ENCODE measurements around the gene BPGM.
"Not testable (repeated sequence)": the region's sequence is repeated elsewhere in the genome, so short reads cannot be mapped to it uniquely, and the experiment has no call there.

The BPGM gene

GRCh38 chr7:134632052-134632451, 14.6 kb upstream of the BPGM start:
- DNase-seq (ENCODE audit: low spot score): no peak

GRCh38 chr7:134632937-134633540, 13.6 kb upstream of the BPGM start:
- no peak for DNase-seq (ENCODE audit: low spot score)

GRCh38 chr7:134636008-134636449, 10.6 kb upstream of the BPGM start:
- no peak for DNase-seq (ENCODE audit: low spot score)

- no peak for DNase-seq (ENCODE audit: low spot score)
These were observed 9.2 kb upstream of the BPGM start for GRCh38 chr7:134637441-134637840.

- DNase-seq (ENCODE audit: low spot score): no peak
These were observed 8.5 kb upstream of the BPGM start for GRCh38 chr7:134637934-134638719.

GRCh38 chr7:134639061-134639460, 7.6 kb upstream of the BPGM start:
- no peak for DNase-seq (ENCODE audit: low spot score)

GRCh38 chr7:134639683-134640279, 6.9 kb upstream of the BPGM start:
- no peak for DNase-seq (ENCODE audit: low spot score)

- no peak for DNase-seq (ENCODE audit: low spot score)
These were observed 5.6 kb upstream of the BPGM start for GRCh38 chr7:134640842-134641715.

GRCh38 chr7:134641981-134642380, 4.7 kb upstream of the BPGM start:
- DNase-seq (ENCODE audit: low spot score): not testable (repeated sequence)

GRCh38 chr7:134643131-134643530, 3.5 kb upstream of the BPGM start:
- no peak for DNase-seq (ENCODE audit: low spot score)

GRCh38 chr7:134645478-134645877, 1.2 kb upstream of the BPGM start:
- DNase-seq (ENCODE audit: low spot score): no peak

- no peak for DNase-seq (ENCODE audit: low spot score)
These were observed 718 bp upstream of the BPGM start for GRCh38 chr7:134645935-134646334.

- DNase-seq (ENCODE audit: low spot score): no peak
These were observed 1.8 kb downstream of the BPGM start for GRCh38 chr7:134648456-134648855.

GRCh38 chr7:134649226-134649775, 2.6 kb downstream of the BPGM start:
- no peak for DNase-seq (ENCODE audit: low spot score)

- DNase-seq (ENCODE audit: low spot score): no peak
These were observed 5.3 kb downstream of the BPGM start for GRCh38 chr7:134651991-134652390.

- no peak for DNase-seq (ENCODE audit: low spot score)
These were observed 7.6 kb downstream of the BPGM start for GRCh38 chr7:134654104-134654775.

GRCh38 chr7:134657526-134657925, 10.9 kb downstream of the BPGM start:
- no peak for DNase-seq (ENCODE audit: low spot score)

GRCh38 chr7:134660242-134660785, 13.7 kb downstream of the BPGM start:
- DNase-seq (ENCODE audit: low spot score): peak; percentile 19

GRCh38 chr7:134660961-134661376, 14.3 kb downstream of the BPGM start:
- peak; percentile 72 for DNase-seq (ENCODE audit: low spot score)

GRCh38 chr7:134662166-134662870, 15.7 kb downstream of the BPGM start:
- no peak for DNase-seq (ENCODE audit: low spot score)

- no peak for DNase-seq (ENCODE audit: low spot score)
These were observed 16.2 kb downstream of the BPGM start for GRCh38 chr7:134662871-134663205.

All from GM03348 (cell line).